HG03439 (cell line): ENCODE results near the gene ZNF569.
A peak's percentile ranks its signal among the peaks of the same experiment; 100 is the strongest.
"Not testable (repeated sequence)": the region's sequence is repeated elsewhere in the genome, so short reads cannot be mapped to it uniquely, and the experiment has no call there.

Experiments
- ATAC-seq: cut with Tn5 transposase; IDR thresholded peaks from one replicate; pipeline ENCODE4 v1.9.1; 2021; ENCODE audit warnings: mild to moderate bottlenecking, moderate library complexity; ENCODE audit not compliant: unreplicated experiment

ZNF569 gene

DNA sequence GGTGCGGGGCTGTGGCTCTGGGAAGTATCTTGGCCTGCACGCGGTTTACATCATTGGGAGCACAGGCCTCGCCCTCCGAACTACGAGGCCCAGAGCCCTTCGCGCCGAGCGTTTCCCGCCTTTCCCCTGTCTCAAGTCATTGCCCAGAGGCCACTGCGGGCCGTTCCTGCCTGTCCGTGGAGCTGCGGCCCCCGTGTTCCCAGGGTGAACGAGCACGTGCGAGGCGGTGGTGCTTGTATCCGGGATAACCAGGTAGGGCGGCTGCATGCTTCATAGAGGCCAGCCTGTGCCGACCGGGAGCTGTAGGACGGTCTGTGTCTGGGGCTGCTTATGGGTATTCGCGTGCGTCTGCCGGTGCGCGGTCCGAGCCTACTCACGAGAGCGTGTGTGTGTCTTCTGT, 63.8 kb downstream of the ZNF569 start:
- ATAC-seq, result no peak

DNA sequence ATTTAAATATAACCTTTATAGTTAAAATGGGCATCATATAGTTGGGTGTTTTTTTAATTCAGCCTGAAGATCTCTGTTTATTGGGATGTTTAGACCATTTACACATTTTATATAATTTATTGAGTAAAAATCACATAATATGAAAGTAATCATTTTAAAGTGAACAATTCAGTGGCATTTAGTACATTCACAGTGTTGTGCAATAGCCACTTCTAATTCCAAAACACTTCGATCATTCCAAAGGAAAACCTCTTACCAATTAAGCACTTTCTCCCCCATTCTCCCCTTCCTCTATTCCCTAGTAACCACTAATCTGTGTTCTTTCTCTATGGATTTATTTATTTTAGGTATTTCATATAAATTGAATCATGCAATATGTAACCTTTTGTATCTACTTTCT, 66.2 kb downstream of the ZNF569 start:
- no peak for ATAC-seq

DNA sequence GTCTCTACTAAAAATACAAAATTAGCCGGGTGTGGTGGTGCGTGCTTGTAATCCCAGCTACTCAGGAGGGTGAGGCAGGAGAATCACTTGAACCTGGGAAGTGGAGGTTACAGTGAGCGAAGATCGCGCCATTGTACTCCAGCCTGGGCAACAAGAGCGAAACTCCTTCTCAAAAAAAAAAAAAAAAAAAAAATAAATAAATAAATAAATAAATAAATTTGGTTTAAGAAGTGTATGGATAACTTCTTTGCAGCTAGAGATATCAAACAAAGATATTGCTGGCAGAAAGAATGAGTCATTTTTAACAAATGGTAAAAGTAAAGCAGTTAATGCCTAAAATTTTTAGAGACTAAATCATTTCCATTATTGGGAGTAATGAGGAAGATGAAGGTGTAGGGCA, 75.8 kb downstream of the ZNF569 start:
- ATAC-seq, result not testable (repeated sequence)

DNA sequence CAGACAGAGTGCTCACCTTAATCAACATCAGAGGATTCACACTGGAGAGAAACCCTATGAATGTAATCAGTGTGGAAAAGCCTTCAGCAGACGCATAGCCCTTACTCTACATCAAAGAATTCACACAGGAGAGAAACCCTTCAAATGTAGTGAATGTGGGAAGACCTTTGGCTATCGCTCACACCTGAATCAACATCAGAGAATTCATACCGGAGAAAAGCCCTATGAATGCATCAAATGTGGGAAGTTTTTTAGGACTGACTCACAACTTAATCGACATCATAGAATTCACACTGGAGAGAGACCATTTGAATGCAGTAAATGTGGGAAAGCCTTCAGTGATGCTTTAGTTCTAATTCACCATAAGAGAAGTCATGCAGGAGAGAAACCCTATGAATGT, 78.0 kb downstream of the ZNF569 start:
- ATAC-seq, result no peak

DNA sequence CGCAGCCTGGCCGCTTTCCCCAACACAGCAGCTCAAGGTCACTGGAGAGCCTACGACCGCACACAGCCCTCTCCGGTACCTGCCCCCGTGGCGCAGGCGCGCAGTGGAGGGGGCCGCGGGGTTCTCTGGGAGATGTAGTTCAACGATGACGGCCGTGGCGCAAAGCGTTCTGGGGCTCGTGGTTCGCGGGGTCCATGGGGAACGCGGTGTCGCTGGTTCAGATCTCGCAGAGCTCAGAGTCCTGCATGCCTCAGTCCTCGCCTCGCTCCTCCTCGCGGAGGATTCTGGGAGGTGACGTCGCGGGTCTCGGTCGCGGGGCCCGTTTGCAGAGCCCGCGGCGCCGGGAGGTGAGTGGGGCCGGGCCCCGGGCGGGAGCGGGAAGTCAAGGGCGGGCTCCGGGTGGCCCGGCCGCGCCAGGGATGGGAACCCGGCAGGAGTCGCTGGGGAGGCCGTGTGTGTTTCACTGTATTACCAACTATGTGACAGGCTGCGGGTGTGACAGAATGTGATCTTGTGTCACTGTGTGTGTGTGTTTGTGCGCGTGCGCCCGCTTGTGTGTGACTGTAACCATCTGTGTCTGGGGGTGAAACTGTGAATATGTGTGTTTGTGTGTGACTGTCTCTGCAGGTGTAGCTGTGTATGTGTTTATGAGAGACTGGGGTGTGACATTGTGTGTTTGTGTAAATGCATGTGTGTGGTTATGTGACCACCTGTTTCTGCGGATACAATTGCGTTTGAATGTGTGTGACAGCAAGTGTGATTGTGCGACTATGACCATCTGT, 96.2 kb downstream of the ZNF569 start, which contains the start of gene ZNF527:
Gene ZNF527, plus strand, starts transcription at position 220 of the 782 bp plus-strand sequence. CDS start 3,100 bp downstream, outside the sequence.
- peak; percentile 95 for ATAC-seq

DNA sequence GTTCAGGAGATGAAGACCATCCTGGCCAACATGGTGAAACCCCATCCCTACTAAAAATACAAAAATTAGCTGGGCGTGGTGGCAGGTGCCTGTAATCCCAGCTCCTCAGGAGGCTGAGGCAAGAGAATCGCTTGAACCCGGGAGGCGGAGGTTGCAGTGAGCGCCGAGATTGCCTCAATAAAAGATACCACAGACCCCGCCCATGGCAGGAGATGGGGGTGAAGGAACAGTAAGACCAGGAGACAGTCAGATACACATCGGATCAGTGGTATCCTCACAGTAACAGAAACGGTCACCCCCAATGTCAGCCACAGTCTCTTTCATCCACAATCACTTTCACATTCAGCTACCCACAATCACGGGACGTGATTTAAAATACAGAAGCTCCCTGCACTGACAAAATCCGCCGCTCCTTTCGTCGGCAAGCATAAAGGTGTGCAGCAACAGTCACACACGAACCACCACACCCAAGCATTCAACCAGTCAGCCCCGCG, 96.8 kb downstream of the ZNF569 start:
- ATAC-seq, result peak; percentile 15

DNA sequence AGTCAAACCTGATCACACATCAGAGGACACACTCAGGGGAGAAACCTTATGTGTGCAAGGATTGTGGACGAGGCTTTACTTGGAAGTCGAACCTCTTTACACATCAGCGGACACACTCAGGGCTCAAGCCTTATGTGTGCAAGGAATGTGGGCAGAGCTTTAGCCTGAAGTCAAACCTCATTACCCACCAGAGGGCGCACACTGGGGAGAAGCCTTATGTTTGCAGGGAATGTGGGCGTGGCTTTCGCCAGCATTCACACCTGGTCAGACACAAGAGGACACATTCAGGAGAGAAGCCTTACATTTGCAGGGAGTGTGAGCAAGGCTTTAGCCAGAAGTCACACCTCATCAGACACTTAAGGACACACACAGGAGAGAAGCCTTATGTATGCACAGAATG, 104.5 kb downstream of the ZNF569 start:
- ATAC-seq, result no peak

DNA sequence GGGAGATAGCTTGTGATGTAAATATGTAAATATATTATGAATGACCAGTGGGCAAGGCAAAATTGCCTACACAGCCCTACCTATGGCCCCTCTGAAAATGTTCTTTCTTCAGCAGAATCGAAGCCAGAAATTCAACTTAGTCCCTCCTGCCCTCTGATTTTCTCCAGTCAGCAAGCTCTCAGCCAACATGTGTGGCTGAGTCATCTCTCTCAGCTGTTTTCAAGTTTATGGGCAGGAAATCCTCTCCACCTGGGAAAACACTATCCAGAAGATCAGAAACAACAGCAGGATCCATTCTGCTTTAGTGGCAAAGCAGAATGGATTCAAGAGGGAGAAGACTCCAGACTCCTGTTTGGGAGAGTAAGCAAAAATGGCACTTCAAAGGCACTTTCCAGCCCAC, 105.2 kb downstream of the ZNF569 start:
- no peak for ATAC-seq
